ENCODE data around the gene SMOC2.

DNA sequence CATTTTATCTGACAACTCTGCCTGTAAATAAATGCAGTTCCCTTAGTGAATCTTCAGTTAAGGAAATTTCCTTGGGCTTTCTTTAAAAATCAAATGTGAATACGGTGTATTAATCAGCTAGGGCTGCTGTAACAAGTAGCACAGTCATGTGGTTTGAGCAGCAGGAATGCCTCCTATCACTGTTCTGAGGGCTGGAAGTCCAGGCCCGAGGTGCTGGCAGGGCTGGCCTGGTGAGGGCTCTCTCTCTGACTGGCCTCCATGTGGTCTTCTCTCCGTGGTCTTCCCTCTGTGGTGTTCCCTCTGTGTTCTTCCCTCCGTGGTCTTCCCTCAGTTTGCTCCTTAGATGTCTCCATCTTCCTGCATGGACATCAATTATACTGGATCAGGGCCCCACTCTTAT, 124.1 kb downstream of the SMOC2 start:
- TF ChIP-seq, protein P1, sequence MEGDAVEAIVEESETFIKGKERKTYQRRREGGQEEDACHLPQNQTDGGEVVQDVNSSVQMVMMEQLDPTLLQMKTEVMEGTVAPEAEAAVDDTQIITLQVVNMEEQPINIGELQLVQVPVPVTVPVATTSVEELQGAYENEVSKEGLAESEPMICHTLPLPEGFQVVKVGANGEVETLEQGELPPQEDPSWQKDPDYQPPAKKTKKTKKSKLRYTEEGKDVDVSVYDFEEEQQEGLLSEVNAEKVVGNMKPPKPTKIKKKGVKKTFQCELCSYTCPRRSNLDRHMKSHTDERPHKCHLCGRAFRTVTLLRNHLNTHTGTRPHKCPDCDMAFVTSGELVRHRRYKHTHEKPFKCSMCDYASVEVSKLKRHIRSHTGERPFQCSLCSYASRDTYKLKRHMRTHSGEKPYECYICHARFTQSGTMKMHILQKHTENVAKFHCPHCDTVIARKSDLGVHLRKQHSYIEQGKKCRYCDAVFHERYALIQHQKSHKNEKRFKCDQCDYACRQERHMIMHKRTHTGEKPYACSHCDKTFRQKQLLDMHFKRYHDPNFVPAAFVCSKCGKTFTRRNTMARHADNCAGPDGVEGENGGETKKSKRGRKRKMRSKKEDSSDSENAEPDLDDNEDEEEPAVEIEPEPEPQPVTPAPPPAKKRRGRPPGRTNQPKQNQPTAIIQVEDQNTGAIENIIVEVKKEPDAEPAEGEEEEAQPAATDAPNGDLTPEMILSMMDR (IDR thresholded peaks at IDR 0.05) = no peak
- no peak for TF ChIP-seq POLR2A (IDR thresholded peaks at IDR 0.05)

All from thyroid gland (tissue), 4 donors.